Measurements from ENCODE around the gene ZNF165.
"Not testable (repeated sequence)": the region's sequence is repeated elsewhere in the genome, so short reads cannot be mapped to it uniquely, and the experiment has no call there.

DNA sequence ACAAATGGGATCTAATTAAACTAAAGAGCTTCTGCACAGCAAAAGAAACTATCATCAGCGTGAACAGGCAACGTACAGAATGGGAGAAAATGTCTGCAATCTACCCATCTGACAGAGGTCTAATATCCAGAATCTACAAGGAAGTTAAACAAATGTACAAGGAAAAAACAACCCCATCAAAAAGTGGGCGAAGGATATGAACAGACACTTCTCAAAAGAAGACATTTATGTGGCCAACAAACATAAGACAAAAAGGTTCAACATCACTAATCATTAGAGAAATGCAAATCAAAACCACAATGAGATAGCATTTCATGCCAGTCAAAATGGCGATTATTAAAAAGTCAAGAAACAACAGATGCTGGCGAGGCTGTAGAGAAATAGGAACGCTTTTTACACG, 21.9 kb downstream of the ZNF165 start:
- TF ChIP-seq, protein P1, sequence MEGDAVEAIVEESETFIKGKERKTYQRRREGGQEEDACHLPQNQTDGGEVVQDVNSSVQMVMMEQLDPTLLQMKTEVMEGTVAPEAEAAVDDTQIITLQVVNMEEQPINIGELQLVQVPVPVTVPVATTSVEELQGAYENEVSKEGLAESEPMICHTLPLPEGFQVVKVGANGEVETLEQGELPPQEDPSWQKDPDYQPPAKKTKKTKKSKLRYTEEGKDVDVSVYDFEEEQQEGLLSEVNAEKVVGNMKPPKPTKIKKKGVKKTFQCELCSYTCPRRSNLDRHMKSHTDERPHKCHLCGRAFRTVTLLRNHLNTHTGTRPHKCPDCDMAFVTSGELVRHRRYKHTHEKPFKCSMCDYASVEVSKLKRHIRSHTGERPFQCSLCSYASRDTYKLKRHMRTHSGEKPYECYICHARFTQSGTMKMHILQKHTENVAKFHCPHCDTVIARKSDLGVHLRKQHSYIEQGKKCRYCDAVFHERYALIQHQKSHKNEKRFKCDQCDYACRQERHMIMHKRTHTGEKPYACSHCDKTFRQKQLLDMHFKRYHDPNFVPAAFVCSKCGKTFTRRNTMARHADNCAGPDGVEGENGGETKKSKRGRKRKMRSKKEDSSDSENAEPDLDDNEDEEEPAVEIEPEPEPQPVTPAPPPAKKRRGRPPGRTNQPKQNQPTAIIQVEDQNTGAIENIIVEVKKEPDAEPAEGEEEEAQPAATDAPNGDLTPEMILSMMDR (IDR thresholded peaks at IDR 0.05): not testable (repeated sequence)
- not testable (repeated sequence) for TF ChIP-seq POLR2A (IDR thresholded peaks at IDR 0.05)
